DND-41 (cell line): Measurements from ENCODE around the gene MOB3C.
"Not testable (repeated sequence)": the region's sequence is repeated elsewhere in the genome, so short reads cannot be mapped to it uniquely, and the experiment has no call there.

Experiments
- ATAC-seq: fragments of 200-7000 bp; cut with Tn5 transposase; 3 replicates; pipeline ENCODE4 v1.9.1; 2021; ENCODE audit warnings: low read depth; ENCODE audit not compliant: insufficient read depth
- DNase-seq: peaks from one replicate; pipeline ENCODE4 v3.0.0-alpha.2; 2020
- H2AFZ ChIP-seq: 2 replicates; pipeline ENCODE4 v1.6.0; 2012; ENCODE audit warnings: low read depth, low read length
- H3K27ac ChIP-seq: 2 replicates; pipeline ENCODE4 v1.5.1; 2012; ENCODE audit warnings: low read length, inconsistent platforms
- H3K27me3 ChIP-seq: fragments of 200-600 bp; sonication (generic); 2 replicates; pipeline ENCODE4 v1.6.0; 2012; ENCODE audit warnings: low read length, mild to moderate bottlenecking, inconsistent platforms; ENCODE audit not compliant: insufficient read depth, poor library complexity
- H3K36me3 ChIP-seq: 2 replicates; pipeline ENCODE4 v1.5.1; 2012; ENCODE audit warnings: low read length, inconsistent platforms; ENCODE audit not compliant: insufficient read depth
- H3K4me1 ChIP-seq: 2 replicates; pipeline ENCODE4 v1.5.1; 2012; ENCODE audit warnings: mild to moderate bottlenecking, low read length; ENCODE audit not compliant: insufficient read depth
- H3K4me2 ChIP-seq: 2 replicates; pipeline ENCODE4 v1.6.0; 2012; ENCODE audit warnings: mild to moderate bottlenecking, moderate library complexity, low read length, inconsistent platforms; ENCODE audit not compliant: insufficient read depth
- H3K4me3 ChIP-seq, 2 experiments: fragments of 200-600 bp in 1 of 2; shearing (Covaris generic) in 1 of 2; 2 replicates each; pipeline ENCODE4 v1.5.1; 2012 to 2016; ENCODE audit warnings: inconsistent platforms in 2 of 2, low read length in 2 of 2, mild to moderate bottlenecking in 2 of 2, low read depth in 1 of 2, moderate library complexity in 1 of 2
- H3K79me2 ChIP-seq: 2 replicates; pipeline ENCODE4 v1.6.0; 2012; ENCODE audit warnings: low read length, inconsistent platforms; ENCODE audit not compliant: insufficient read depth
- H3K9ac ChIP-seq: 2 replicates; pipeline ENCODE4 v1.6.0; 2012; ENCODE audit warnings: low read depth, mild to moderate bottlenecking, inconsistent platforms, low read length, moderate library complexity
- H3K9me3 ChIP-seq: 2 replicates; pipeline ENCODE4 v1.5.1; 2012; ENCODE audit warnings: low read length, moderate library complexity, mild to moderate bottlenecking, inconsistent platforms; ENCODE audit not compliant: insufficient read depth, severe bottlenecking
- H4K20me1 ChIP-seq: 2 replicates; pipeline ENCODE4 v1.6.0; 2012; ENCODE audit warnings: low read length; ENCODE audit not compliant: insufficient read depth
- EZH2 ChIP-seq: IDR thresholded peaks from 3 replicates; pipeline ENCODE4 v1.6.1; 2012; ENCODE audit warnings: borderline replicate concordance, low read depth, mild to moderate bottlenecking, moderate library complexity, low read length, inconsistent platforms; ENCODE audit not compliant: severe bottlenecking
- TF ChIP-seq, protein P1 (sequence below): IDR thresholded peaks from 2 replicates; pipeline ENCODE4 v1.5.1; 2012; ENCODE audit warnings: borderline replicate concordance, low read length, moderate library complexity, mild to moderate bottlenecking; ENCODE audit not compliant: poor library complexity, severe bottlenecking; ENCODE audit errors: extremely low read depth

The MOB3C gene

DNA sequence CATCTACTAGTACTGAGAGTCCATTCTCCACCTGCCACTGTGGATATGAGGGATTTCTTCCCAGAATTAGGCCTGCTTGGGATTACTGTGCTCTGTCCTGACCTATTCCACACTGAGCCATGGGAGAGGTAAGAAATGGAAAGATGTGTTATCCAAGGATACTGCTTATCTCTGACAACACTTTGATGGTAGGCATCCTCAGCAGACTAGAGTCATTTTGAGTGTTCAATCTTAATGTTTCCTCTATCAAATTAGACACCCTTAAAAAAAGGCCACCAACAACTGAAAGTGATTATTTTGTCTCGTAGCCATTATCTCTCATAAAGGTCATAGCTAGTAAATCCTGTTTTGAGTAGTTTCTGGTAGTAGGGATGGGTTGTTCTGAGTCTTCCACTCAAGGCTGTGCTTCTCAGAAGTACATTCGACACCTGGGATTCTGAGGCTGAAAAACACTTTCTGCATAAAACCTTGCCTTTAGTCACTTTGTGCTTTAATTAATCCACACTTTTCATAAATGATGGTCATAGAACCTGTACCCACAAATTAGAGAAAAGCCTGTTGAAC lies 42.8 kb upstream of the MOB3C start:
- no peak overlapping the region for H2AFZ ChIP-seq
- no peak overlapping the region for H3K27ac ChIP-seq
- H3K27me3 ChIP-seq = no peaks in the 10 kb centered on the region
- no peak overlapping the region for H3K9ac ChIP-seq
- no peak overlapping the region for H3K4me2 ChIP-seq
- H3K9me3 ChIP-seq = no peaks in the 10 kb centered on the region
- H3K4me3 ChIP-seq = no peak overlapping the region
- no peak for DNase-seq
- H4K20me1 ChIP-seq = no peaks in the 10 kb centered on the region
- H3K36me3 ChIP-seq = peaks cover 17% of the 10 kb centered on the region
- H3K4me1 ChIP-seq = no peaks in the 10 kb centered on the region
- no peaks in the 10 kb centered on the region for H3K79me2 ChIP-seq
- no peak for TF ChIP-seq EZH2
- TF ChIP-seq, protein P1, sequence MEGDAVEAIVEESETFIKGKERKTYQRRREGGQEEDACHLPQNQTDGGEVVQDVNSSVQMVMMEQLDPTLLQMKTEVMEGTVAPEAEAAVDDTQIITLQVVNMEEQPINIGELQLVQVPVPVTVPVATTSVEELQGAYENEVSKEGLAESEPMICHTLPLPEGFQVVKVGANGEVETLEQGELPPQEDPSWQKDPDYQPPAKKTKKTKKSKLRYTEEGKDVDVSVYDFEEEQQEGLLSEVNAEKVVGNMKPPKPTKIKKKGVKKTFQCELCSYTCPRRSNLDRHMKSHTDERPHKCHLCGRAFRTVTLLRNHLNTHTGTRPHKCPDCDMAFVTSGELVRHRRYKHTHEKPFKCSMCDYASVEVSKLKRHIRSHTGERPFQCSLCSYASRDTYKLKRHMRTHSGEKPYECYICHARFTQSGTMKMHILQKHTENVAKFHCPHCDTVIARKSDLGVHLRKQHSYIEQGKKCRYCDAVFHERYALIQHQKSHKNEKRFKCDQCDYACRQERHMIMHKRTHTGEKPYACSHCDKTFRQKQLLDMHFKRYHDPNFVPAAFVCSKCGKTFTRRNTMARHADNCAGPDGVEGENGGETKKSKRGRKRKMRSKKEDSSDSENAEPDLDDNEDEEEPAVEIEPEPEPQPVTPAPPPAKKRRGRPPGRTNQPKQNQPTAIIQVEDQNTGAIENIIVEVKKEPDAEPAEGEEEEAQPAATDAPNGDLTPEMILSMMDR = no peak
- ATAC-seq = no peak

DNA sequence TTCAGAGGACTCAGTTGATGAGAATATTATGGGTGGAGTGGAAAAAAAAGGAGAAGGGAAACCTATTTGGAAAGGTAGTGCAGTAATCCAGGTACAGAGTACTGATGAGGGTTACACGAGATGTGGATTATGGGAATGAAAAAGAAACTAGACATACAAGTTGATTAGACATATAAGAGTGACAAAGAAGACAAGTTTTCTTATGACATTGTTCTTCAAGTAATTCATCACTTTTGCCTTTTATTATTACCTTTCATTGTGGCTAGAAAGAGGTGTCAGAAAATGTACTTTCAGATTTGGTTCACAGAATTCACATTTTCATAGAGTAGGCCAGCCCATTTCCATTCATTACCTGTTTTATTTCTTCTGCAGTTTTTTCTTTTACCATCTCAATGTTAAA lies 41.2 kb upstream of the MOB3C start:
- no peak overlapping the region for H2AFZ ChIP-seq
- no peak overlapping the region for H3K4me2 ChIP-seq
- ATAC-seq = no peak
- H3K27me3 ChIP-seq = no peaks in the 10 kb centered on the region
- H3K4me1 ChIP-seq = no peaks in the 10 kb centered on the region
- no peaks in the 10 kb centered on the region for H3K9me3 ChIP-seq
- TF ChIP-seq, protein P1 = no peak
- no peak for TF ChIP-seq EZH2
- peaks cover 11% of the 10 kb centered on the region for H3K36me3 ChIP-seq
- no peak overlapping the region for H3K4me3 ChIP-seq
- H3K79me2 ChIP-seq = no peaks in the 10 kb centered on the region
- no peak overlapping the region for H3K27ac ChIP-seq
- H3K9ac ChIP-seq = no peak overlapping the region
- DNase-seq = no peak
- no peaks in the 10 kb centered on the region for H4K20me1 ChIP-seq

DNA sequence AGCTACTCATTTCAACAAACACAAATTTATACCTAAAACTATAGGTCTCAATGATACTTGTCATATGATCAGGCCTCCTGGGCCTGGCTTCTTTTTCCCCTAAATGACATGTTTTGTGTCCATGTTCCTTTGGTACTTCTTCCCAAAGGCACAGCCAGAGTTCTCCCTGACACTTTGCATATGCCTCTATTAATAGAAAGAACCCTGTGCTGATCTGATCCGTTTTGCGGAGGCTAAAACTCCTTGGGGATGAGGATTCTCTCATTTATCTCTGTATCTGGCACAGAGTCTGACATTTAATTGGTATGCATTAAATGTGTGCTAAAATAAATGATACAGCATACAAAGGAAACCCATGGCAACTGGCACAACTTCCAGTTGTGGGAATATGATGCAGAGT lies 40.0 kb upstream of the MOB3C start:
- H3K27me3 ChIP-seq = no peaks in the 10 kb centered on the region
- H3K79me2 ChIP-seq = no peaks in the 10 kb centered on the region
- no peak overlapping the region for H3K27ac ChIP-seq
- no peaks in the 10 kb centered on the region for H3K9me3 ChIP-seq
- H3K9ac ChIP-seq = no peak overlapping the region
- H3K4me1 ChIP-seq = no peaks in the 10 kb centered on the region
- TF ChIP-seq, protein P1 = no peak
- TF ChIP-seq EZH2 = no peak
- H3K4me2 ChIP-seq = no peak overlapping the region
- H3K36me3 ChIP-seq = peaks cover 11% of the 10 kb centered on the region
- DNase-seq = no peak
- H4K20me1 ChIP-seq = no peaks in the 10 kb centered on the region
- no peak for ATAC-seq
- H3K4me3 ChIP-seq = no peak overlapping the region
- no peak overlapping the region for H2AFZ ChIP-seq

DNA sequence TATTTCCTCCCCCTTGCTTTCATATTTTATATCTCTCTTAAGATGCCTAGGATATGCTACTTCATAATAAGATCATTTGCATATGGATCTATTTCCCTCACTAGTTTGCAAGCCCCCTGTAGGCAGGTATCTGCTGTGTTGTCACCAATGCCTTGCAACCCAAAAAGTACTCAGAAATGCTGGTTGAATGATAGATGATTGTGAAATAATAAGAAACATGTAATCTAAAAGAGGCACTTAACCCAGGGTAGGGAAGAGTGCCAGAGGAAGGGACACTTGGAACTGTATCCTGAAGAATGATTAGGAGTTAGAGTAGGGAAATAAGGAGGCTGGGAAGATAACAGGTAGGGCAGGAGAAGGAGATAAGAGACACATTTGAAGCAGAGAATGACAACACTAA lies 39.2 kb upstream of the MOB3C start:
- Histone ChIP-seq H3K27me3 (no peaks in the 10 kb centered on the region), H3K9ac (no peak overlapping the region), H3K79me2 (no peaks in the 10 kb centered on the region), H3K4me2 (no peak overlapping the region), H3K36me3 (peaks cover 11% of the 10 kb centered on the region), H3K9me3 (no peaks in the 10 kb centered on the region), H3K27ac (no peak overlapping the region), H3K4me1 (no peaks in the 10 kb centered on the region), H4K20me1 (no peaks in the 10 kb centered on the region), H2AFZ (no peak overlapping the region), H3K4me3 (no peak overlapping the region)
- TF ChIP-seq, protein P1 = no peak
- TF ChIP-seq EZH2 = no peak
- DNase-seq (no peak), ATAC-seq (no peak)

DNA sequence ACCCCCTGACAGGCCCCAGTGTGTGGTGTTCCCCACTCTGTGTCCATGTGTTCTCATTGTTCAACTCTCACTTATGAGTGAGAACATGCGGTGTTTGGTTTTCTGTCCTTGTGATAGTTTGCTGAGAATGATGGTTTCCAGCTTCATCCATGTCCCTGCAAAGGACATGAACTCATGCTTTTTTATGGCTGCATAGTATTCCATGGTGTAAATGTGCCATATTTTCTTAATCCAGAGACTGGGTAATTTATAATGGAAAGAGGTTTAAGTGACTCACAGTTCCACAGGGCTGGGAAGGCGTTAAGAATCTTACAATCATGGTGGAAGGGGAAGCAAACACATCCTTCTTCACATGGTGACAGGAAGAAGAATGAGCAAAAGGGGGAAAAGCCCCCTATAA lies 38.1 kb upstream of the MOB3C start:
- H3K79me2 ChIP-seq, DNase-seq, H4K20me1 ChIP-seq, ATAC-seq, H3K9ac ChIP-seq, H3K9me3 ChIP-seq, H3K27me3 ChIP-seq, H3K4me2 ChIP-seq, H3K4me3 ChIP-seq, H3K27ac ChIP-seq, H2AFZ ChIP-seq, H3K4me1 ChIP-seq: not testable (repeated sequence)
- H3K36me3 ChIP-seq = peaks cover 22% of the 10 kb centered on the region
